ENCODE data around the gene GAS1. TPM values are rescaled to one million over a fixed set of nuclear protein-coding genes. Genes with fewer than 3 reads are reported as not detected.

The GAS1 gene
- total RNA-seq, 4 donors from 2014 or later: 39.9 to 217 (median 132) TPM

DNA sequence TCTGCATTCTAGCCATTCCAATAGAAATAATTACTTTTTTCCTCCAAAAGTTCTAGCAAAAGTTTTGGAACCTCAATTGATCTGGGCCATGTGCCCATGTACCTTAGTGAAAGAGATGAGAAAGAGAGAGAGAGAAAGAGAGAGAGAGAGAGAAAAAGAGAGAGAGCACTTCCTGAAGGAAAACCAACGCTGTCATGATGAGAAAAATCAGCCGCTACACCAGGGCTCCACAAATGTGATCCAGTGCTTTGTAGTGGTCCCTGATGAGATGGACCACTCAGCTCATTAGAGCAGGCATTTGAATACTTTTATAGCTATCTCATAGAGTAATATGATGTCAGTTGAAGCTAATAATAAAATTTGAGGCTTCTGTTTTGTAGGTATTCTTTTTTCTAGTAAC lies 7.7 kb upstream of the GAS1 start:
- H3K4me3 ChIP-seq: no peak overlapping the region
- H3K4me1 ChIP-seq: no peaks in the 10 kb centered on the region
- H3K36me3 ChIP-seq: peaks cover 0 to 8% (median 0%) of the 10 kb centered on the region in 3 donors
- no peaks in the 10 kb centered on the region for H3K27me3 ChIP-seq
- 84 to 87% methylated on average over 2 of the region's 2 CpGs for WGBS, 2 donors
- DNase-seq (ENCODE audit: low spot score in 2 of 2): no peak
- no peaks in the 10 kb centered on the region for H3K9me3 ChIP-seq
- no peak overlapping the region for H3K27ac ChIP-seq
- no peak for TF ChIP-seq POLR2A (IDR thresholded peaks at IDR 0.05)
- TF ChIP-seq EP300 (IDR thresholded peaks at IDR 0.05): no peak
- no peak for TF ChIP-seq CTCF (IDR thresholded peaks at IDR 0.05)

GRCh38 chr9:86953181-86953580 lies 5.9 kb upstream of the GAS1 start:
- Histone ChIP-seq H3K4me3 (no peak overlapping the region), H3K36me3 (peaks cover 0 to 8% (median 0%) of the 10 kb centered on the region in 3 donors), H3K9me3 (no peaks in the 10 kb centered on the region), H3K4me1 (peaks cover 0 to 13% (median 3%) of the 10 kb centered on the region in 4 donors), H3K27me3 (no peaks in the 10 kb centered on the region), H3K27ac (no peak overlapping the region)
- TF ChIP-seq POLR2A (IDR thresholded peaks at IDR 0.05): no peak
- TF ChIP-seq EP300 (IDR thresholded peaks at IDR 0.05): no peak
- TF ChIP-seq CTCF (IDR thresholded peaks at IDR 0.05): no peak
- DNase-seq (ENCODE audit: low spot score in 2 of 2): no peak
- 93 to 96% methylated on average over 5 of the region's 5 CpGs for WGBS, 2 donors

DNA sequence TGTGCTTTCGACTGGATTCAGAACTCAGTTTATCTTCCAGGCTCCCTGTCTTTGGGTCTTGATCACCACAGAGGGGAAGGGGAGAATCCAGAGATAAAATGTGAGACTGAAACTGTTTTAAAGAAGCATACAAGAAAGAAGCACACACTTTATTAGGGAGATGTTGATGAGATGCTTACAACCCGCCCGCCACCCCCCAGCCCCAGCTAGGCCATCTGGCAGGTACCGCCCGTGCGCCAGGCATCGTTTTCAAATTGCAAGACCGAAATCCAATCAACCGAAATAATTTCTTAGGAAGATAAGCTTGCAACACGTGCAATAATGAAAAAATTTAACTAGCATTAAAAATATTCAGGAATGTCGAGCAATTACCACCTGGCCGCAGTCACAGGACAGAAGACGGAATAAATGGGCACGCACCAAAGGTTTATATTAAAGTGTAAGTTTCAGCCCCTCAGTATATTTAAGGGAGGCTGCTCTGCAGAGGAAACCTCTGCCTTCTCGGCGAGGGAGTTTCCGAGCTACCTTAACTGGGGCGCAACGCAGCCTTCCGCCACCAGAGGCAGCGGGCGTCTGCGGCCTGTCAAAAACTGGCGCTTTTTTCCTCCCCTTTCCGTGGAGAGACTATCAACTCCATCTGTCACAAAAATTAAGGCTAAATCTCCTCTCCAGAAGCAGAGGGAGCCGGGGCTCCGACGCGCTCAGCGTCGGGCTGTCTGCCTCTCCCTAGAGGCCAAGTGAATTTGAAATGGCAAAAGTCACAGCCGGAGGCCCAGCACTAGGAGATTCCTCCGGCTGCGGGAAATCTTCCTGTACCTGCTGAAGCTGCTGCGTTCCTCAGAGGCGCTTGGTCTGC lies 996 bp upstream of the GAS1 start:
- Histone ChIP-seq H3K36me3 (peaks cover 0 to 8% (median 0%) of the 10 kb centered on the region in 3 donors), H3K27me3 (no peaks in the 10 kb centered on the region), H3K4me1 (peaks cover 0 to 36% (median 6%) of the 10 kb centered on the region in 4 donors), H3K4me3 (peak overlapping the region; percentile 68 to 85 (median 72)), H3K9me3 (no peaks in the 10 kb centered on the region), H3K27ac (peak overlapping the region; percentile 49 to 95 (median 84))
- WGBS, 2 donors: 0% methylated on average over 35 to 36 of the region's 36 CpGs
- DNase-seq (ENCODE audit: low spot score in 2 of 2): peak; percentile 63 to 79
- peak; percentile 67 to 92 (median 87) for TF ChIP-seq CTCF (IDR thresholded peaks at IDR 0.05)
- no peak for TF ChIP-seq POLR2A (IDR thresholded peaks at IDR 0.05)
- TF ChIP-seq EP300 (IDR thresholded peaks at IDR 0.05): peak; percentile 40 to 78

DNA sequence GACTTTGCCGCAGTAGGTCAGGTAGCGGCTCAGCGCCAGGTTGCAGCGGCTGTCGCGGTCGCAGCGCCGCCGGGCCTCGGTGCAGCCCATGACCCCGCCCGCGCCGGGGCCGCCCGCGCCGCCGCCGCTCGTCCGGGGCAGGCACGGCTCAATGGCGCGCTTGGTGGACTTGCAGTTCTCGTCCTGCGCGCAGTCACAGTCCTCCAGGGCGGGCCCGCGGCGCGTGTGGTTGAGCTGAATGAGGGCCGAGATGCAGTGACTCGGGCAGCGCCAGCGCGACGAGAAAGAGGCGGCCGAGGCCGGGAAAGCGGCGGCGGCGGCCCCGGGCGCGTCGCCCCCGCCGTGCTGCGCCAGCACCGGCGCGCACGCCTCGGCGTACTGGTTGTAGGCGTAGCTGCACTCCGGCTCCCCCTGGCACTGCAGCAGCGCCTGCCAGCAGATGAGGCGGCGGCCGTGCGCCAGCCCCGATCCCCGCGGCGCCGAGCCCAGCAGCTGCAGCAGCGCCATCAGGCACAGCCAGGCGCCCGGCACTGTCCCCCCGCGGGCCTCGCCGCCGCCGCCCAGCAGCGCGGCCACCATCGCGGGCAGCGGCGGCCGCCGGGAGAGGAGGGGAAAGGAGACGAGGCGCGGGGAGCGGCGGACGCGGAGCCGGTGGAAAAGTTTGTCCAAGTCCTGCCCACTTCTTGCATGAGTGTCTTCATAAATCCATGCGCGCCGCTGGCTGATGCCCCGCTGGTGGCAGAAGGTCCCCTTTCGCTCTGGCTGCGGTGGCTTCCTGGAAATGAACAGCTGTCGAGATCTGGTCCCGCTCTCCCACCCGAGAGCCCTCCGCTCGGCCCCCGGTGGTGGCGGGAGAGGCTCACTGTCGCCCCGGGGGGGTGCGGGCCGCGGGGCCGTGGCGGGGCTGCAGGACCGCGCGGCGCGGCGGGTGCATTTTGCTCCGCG lies 833 bp downstream of the GAS1 start:
- Histone ChIP-seq H3K27me3 (no peaks in the 10 kb centered on the region), H3K36me3 (no peaks in the 10 kb centered on the region), H3K4me3 (peak overlapping the region; percentile 70 to 85 (median 74)), H3K9me3 (no peaks in the 10 kb centered on the region), H3K4me1 (peaks cover 0 to 41% (median 6%) of the 10 kb centered on the region in 4 donors), H3K27ac (peak overlapping the region; percentile 49 to 95 (median 84))
- TF ChIP-seq EP300 (IDR thresholded peaks at IDR 0.05) (no peak), POLR2A (IDR thresholded peaks at IDR 0.05) (peak in 1 of 2 donors; percentile 22), CTCF (IDR thresholded peaks at IDR 0.05) (peak in 1 of 5 experiments; percentile 34)
- peak; percentile 43 to 55 for DNase-seq (ENCODE audit: low spot score in 2 of 2)
- WGBS, 2 donors: 0 to 1% methylated on average over 15 to 96 of the region's 125 CpGs

All from tibial nerve (tissue), 4 donors.